HCT116 (cell line): ENCODE measurements around the gene ZNF584. TPM values are rescaled to one million over a fixed set of nuclear protein-coding genes. Genes with fewer than 3 reads are reported as not detected.

ENCODE experiments used
- ATAC-seq: fragments of 200-7000 bp; cut with Tn5 transposase; 2 replicates; pipeline ENCODE4 v1.9.1; 2020; ENCODE audit warnings: mild to moderate bottlenecking, moderate library complexity
- BruUV-seq: library from RNA; stranded (reverse); fragments of 400-500 nt; replicated peaks from 2 replicates; lab custom pipeline; 2021; lab: Mats Ljungman, UMichigan
- CTCF ChIA-PET: fragments of 300-600 bp; sonication (Branson Sonifier 250); formaldehyde crosslinking; loops from one replicate; lab custom pipeline; 2021; ENCODE audit warnings: antibody characterized with exemption; lab: Charles Lee
- POLR2A ChIA-PET: fragments of 300-600, 350-600 bp; sonication (Branson Sonifier 250); formaldehyde crosslinking; loops from one replicate; lab custom pipeline; 2021; ENCODE audit warnings: antibody characterized with exemption; lab: Charles Lee
- RAD21 ChIA-PET, 2 experiments: fragments of 300-600 bp; sonication (Branson Sonifier 250); formaldehyde crosslinking; loops; one replicate each; lab custom pipeline; 2023; ENCODE audit warnings: low total read pairs in 2 of 2; ENCODE audit not compliant: uncharacterized antibody in 2 of 2, unreplicated experiment in 2 of 2, low non-redundant PET in 1 of 2; lab: Charles Lee
- DNase-seq: peaks from one replicate; pipeline ENCODE4 v3.0.0-alpha.2; 2010; ENCODE audit warnings: low read depth, low spot score
- H2AFZ ChIP-seq: fragments of 200-600 bp; shearing (Covaris generic), sonication (generic); 2 replicates; pipeline ENCODE4 v1.6.1; 2017; ENCODE audit warnings: low read depth, mixed run types, mixed read lengths, antibody characterized with exemption, low read length; ENCODE audit not compliant: poor library complexity, severe bottlenecking
- H3K27ac ChIP-seq: 2 replicates; pipeline ENCODE4 v1.5.1; 2012; ENCODE audit warnings: low read depth, low read length
- H3K27me3 ChIP-seq: fragments of 200-600 bp; sonication (generic); 2 replicates; pipeline ENCODE4 v1.6.1; 2016; ENCODE audit warnings: mixed run types, low read length, mixed read lengths; ENCODE audit not compliant: insufficient read depth
- H3K36me3 ChIP-seq, 2 experiments: fragments of 200-500 bp in 1 of 2; fragments of 200-600 bp in 1 of 2; sonication (Bioruptor generic) in 1 of 2; sonication (generic) in 1 of 2; 2 replicates each; pipeline versions ENCODE4 v1.5.1 to v1.6.1; 2014 to 2016; ENCODE audit warnings: low read length in 2 of 2, inconsistent platforms in 1 of 2, mixed read lengths in 1 of 2, mixed run types in 1 of 2; ENCODE audit not compliant: insufficient read depth in 2 of 2, control insufficient read depth in 1 of 2
- H3K4me1 ChIP-seq, 2 experiments: fragments of 200-600 bp in 1 of 2; sonication (generic) in 1 of 2; 2 replicates each; pipeline versions ENCODE4 v1.5.1 to v1.6.1; 2012 to 2017; ENCODE audit warnings: low read length in 2 of 2, inconsistent platforms in 1 of 2, mild to moderate bottlenecking in 1 of 2, mixed read lengths in 1 of 2, mixed run types in 1 of 2, moderate library complexity in 1 of 2; ENCODE audit not compliant: insufficient read depth in 2 of 2, control insufficient read depth in 1 of 2
- H3K4me2 ChIP-seq: fragments of 200-600 bp; sonication (generic); 2 replicates; pipeline ENCODE4 v1.6.1; 2017; ENCODE audit warnings: mixed run types, low read length, mixed read lengths
- H3K4me3 ChIP-seq, 2 experiments: fragments of 200-600 bp in 1 of 2; sonication (generic) in 1 of 2; replicated peaks in 1 of 2; 2 replicates each; pipeline ENCODE4 v1.5.1; 2011 to 2016; ENCODE audit warnings: low read length in 2 of 2, control low read depth in 1 of 2, low read depth in 1 of 2, mild to moderate bottlenecking in 1 of 2, mixed read lengths in 1 of 2, mixed run types in 1 of 2
- H3K79me2 ChIP-seq: fragments of 200-600 bp; sonication (generic); 2 replicates; pipeline ENCODE4 v1.6.1; 2017; ENCODE audit warnings: mild to moderate bottlenecking, mixed run types, low read length, moderate library complexity, mixed read lengths; ENCODE audit not compliant: insufficient read depth
- H3K9ac ChIP-seq: fragments of 200-600 bp; sonication (generic); 2 replicates; pipeline ENCODE4 v1.6.1; 2016; ENCODE audit warnings: low read length, mixed read lengths
- H3K9me2 ChIP-seq: fragments of 200-600 bp; sonication (generic), shearing (Covaris generic); 2 replicates; pipeline ENCODE4 v1.6.1; 2017; ENCODE audit warnings: mixed run types, mild to moderate bottlenecking, moderate library complexity; ENCODE audit not compliant: insufficient read depth
- H3K9me3 ChIP-seq, 2 experiments: fragments of 200-500 bp in 1 of 2; fragments of 200-600 bp in 1 of 2; sonication (Bioruptor generic) in 1 of 2; sonication (generic) in 1 of 2; 2 replicates each; pipeline ENCODE4 v1.6.1; 2014 to 2017; ENCODE audit warnings: low read length in 2 of 2, mixed read lengths in 2 of 2, inconsistent platforms in 1 of 2, low read depth in 1 of 2, mild to moderate bottlenecking in 1 of 2, mixed run types in 1 of 2, moderate library complexity in 1 of 2; ENCODE audit not compliant: control insufficient read depth in 1 of 2, insufficient read depth in 1 of 2
- H4K20me1 ChIP-seq: fragments of 200-600 bp; sonication (generic), shearing (Covaris generic); 2 replicates; pipeline ENCODE4 v1.6.1; 2017; ENCODE audit warnings: mixed run types, mild to moderate bottlenecking, moderate library complexity; ENCODE audit not compliant: insufficient read depth
- ATF3 ChIP-seq: IDR thresholded peaks from 2 replicates; pipeline ENCODE4 v1.6.1; 2012
- CEBPB ChIP-seq: IDR thresholded peaks from 2 replicates; pipeline ENCODE4 v1.6.1; 2012; ENCODE audit warnings: low read depth
- CTCF ChIP-seq, 3 experiments: fragments of 200-600 bp in 1 of 3; sonication (generic) in 1 of 3; IDR thresholded peaks in 2 of 3; conservative IDR thresholded peaks in 1 of 3; 2 replicates each; pipeline ENCODE4 v1.5.1; 2012 to 2017; ENCODE audit warnings: low read depth in 2 of 3, low read length in 2 of 3, antibody characterized with exemption in 1 of 3, borderline replicate concordance in 1 of 3, control low read depth in 1 of 3, mild to moderate bottlenecking in 1 of 3, mixed read lengths in 1 of 3, mixed run types in 1 of 3, moderate library complexity in 1 of 3; ENCODE audit not compliant: insufficient read depth in 1 of 3
- EGR1 ChIP-seq: IDR thresholded peaks from 2 replicates; pipeline ENCODE4 v1.6.1; 2012; ENCODE audit warnings: low read depth
- ELF1 ChIP-seq: IDR thresholded peaks from 2 replicates; pipeline ENCODE4 v1.6.1; 2012; ENCODE audit warnings: low read depth, borderline replicate concordance
- EZH2phosphoT487 ChIP-seq: fragments of 200-600 bp; IDR thresholded peaks from 2 replicates; pipeline ENCODE4 v1.6.1; 2018; ENCODE audit warnings: antibody characterized with exemption, borderline replicate concordance
- JUND ChIP-seq: IDR thresholded peaks from 2 replicates; pipeline ENCODE4 v1.6.1; 2012
- MAX ChIP-seq: IDR thresholded peaks from 2 replicates; pipeline ENCODE4 v1.6.1; 2012
- POLR2A ChIP-seq: IDR thresholded peaks from 2 replicates; pipeline ENCODE4 v1.7.0; 2011; ENCODE audit warnings: borderline replicate concordance; ENCODE audit not compliant: insufficient read depth, insufficient read length; ENCODE audit errors: extremely low read depth
- RAD21 ChIP-seq: IDR thresholded peaks from 2 replicates; pipeline ENCODE4 v1.6.1; 2012; ENCODE audit warnings: low read depth, mild to moderate bottlenecking
- SIN3A ChIP-seq: IDR thresholded peaks from 2 replicates; pipeline ENCODE4 v1.6.1; 2012; ENCODE audit warnings: low read depth
- SP1 ChIP-seq: IDR thresholded peaks from 2 replicates; pipeline ENCODE4 v1.6.1; 2012; ENCODE audit warnings: low read depth
- SRF ChIP-seq: IDR thresholded peaks from 2 replicates; pipeline ENCODE4 v1.6.1; 2012; ENCODE audit warnings: low read depth
- TCF7L2 ChIP-seq: IDR thresholded peaks from 2 replicates; pipeline ENCODE4 v1.7.0; 2011; ENCODE audit warnings: borderline replicate concordance, inconsistent platforms; ENCODE audit not compliant: insufficient read depth, insufficient read length; ENCODE audit errors: extremely low read depth
- YY1 ChIP-seq: IDR thresholded peaks from 2 replicates; pipeline ENCODE4 v1.6.1; 2011; ENCODE audit warnings: low read length, low read depth, moderate library complexity, mild to moderate bottlenecking; ENCODE audit not compliant: insufficient replicate concordance; ENCODE audit errors: extremely low read depth
- ZFX ChIP-seq: fragments of 450-650 bp; IDR thresholded peaks from 2 replicates; pipeline ENCODE4 v1.6.1; 2017
- intact Hi-C: fragments of 100-400 bp; cut with micrococcal nuclease; formaldehyde crosslinking; loops from 2 replicates; pipeline ENCODE4 v1.10.0; 2022
- total RNA-seq: library from RNA; stranded (reverse); gene quantifications from one replicate; pipeline ENCODE4 v1.2.1, GENCODE V29; 2021; ENCODE audit not compliant: unreplicated experiment

The ZNF584 gene
- total RNA-seq, 1 experiment from 2014 or later, result 25.8 TPM

- no peak for TF ChIP-seq POLR2A
- no peak for TF ChIP-seq YY1
These were observed 25.8 kb downstream of the ZNF584 start (continued) for GRCh38 chr19:58434217-58434616.

- no peaks in the 10 kb centered on the region for H3K27me3 ChIP-seq
- no peak within 1 kb of the TSS for H3K4me3 ChIP-seq
- no peak within 1 kb of the TSS for H2AFZ ChIP-seq
- ChIA-PET RAD21 (no interaction called here), POLR2A (no interaction called here), CTCF (no interaction called here)
- H3K9me2 ChIP-seq, result no peaks in the 10 kb centered on the region
- no peak within 1 kb of the TSS for H3K4me2 ChIP-seq
- H3K27ac ChIP-seq, result no peak within 1 kb of the TSS
- peaks cover 3 to 6% of the 10 kb centered on the region in 2 experiments; a peak in 2 of 4 replicates for H3K9me3 ChIP-seq
- H3K4me1 ChIP-seq, result no peaks in the 10 kb centered on the region
- H4K20me1 ChIP-seq, result no peaks in the 10 kb centered on the region
- intact Hi-C loops, result no loop called here
- H3K79me2 ChIP-seq, result no peaks in the 10 kb centered on the region
- DNase-seq (no peak), ATAC-seq (no peak)
- H3K9ac ChIP-seq, result no peak within 1 kb of the TSS
- TF ChIP-seq YY1, result no peak
- TF ChIP-seq TCF7L2, result no peak
- TF ChIP-seq SRF, result no peak
- TF ChIP-seq CEBPB, result no peak
- TF ChIP-seq MAX, result no peak
- no peak for TF ChIP-seq ELF1
- TF ChIP-seq SIN3A, result no peak
- no peak for TF ChIP-seq CTCF (IDR thresholded peaks at IDR 0.05 in 2 of 3, conservative IDR thresholded peaks at IDR 0.05 in 1 of 3; ENCODE audit: borderline replicate concordance in 1 of 3, insufficient read depth in 1 of 3, low read depth in 2 of 3, low read length in 2 of 3)
- no peak for TF ChIP-seq ZFX
- TF ChIP-seq EGR1, result no peak
- no peak for TF ChIP-seq RAD21
- no peak for TF ChIP-seq SP1
- TF ChIP-seq ATF3, result no peak
- no peak for TF ChIP-seq POLR2A
- TF ChIP-seq EZH2phosphoT487, result no peak
- TF ChIP-seq JUND, result no peak
- TF ChIP-seq, all 23 proteins: peak for 0
- no TSS peak for BruUV-seq
- H3K36me3 ChIP-seq, result no peaks in the 10 kb centered on the region
These were observed 31.4 kb downstream of the ZNF584 start, which contains the start of gene ZNF132 for GRCh38 chr19:58439576-58440554. Gene ZNF132 (minus strand): TSS chr19:58440153. CDS start chr19:58439821, 332 bp downstream.
